IPS-NIHi11 (cell line): ENCODE results near the gene GCNT4.

Experiments used
- DNase-seq: peaks from one replicate; pipeline ENCODE4 v3.0.0; 2012; ENCODE audit warnings: mixed read lengths, low spot score

The GCNT4 gene

DNA sequence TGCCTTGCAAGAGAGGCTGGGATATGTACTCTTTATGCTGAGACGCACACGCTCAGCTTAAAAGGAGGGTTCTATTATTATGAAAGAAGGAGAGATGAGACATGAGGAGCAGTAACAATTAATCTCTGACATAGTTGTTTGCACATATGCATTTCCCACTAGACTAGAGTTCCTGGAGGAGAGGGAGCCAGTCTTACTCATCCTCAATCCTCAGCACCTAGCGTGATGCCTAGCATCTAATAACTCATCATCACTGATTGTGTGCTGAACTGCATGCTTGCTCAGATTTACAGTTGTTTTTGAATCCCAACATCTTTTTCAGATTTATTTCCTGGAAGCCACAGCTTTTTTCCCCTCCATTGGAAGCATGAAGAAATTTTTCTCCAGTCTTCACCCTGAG, 35.5 kb downstream of the GCNT4 start:
- DNase-seq: no peak

DNA sequence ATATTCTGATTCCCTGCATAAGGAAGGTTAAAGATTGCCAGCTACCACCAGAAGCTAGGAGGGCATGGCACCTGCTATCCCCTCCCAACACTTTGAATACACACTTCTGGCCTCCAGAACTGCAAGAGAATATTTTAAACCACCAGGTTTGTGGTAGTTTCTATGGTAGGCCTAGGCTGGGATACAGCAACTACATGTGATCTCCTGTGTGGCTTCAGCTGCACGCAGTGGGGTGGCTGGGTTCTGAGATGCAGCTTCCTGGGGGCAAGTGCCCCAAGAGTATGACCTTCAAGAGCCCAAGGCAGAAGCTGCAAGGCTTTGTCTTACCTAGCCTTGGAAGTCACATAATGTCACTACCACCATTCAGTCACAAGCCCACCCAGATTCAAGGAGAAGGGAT, 39.6 kb downstream of the GCNT4 start:
- no peak for DNase-seq

DNA sequence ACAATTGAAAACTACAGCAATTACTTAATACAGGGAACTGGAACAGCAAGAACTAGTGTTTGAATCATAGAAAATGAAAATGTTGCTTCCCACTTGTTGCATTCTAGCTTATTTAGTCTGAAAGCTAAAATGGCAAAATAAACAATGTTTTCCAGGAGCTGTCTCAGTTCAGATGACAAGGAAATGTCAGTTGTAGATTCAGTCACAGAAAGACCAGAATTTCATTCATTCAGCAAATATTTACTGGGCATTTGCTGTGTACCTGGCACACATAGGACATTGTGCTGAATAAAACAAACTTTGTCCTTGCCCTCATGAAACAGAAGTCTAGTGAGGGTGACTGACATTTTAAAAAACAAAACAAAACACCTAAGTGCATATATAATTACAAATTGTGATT, 41.5 kb downstream of the GCNT4 start:
- DNase-seq: no peak

DNA sequence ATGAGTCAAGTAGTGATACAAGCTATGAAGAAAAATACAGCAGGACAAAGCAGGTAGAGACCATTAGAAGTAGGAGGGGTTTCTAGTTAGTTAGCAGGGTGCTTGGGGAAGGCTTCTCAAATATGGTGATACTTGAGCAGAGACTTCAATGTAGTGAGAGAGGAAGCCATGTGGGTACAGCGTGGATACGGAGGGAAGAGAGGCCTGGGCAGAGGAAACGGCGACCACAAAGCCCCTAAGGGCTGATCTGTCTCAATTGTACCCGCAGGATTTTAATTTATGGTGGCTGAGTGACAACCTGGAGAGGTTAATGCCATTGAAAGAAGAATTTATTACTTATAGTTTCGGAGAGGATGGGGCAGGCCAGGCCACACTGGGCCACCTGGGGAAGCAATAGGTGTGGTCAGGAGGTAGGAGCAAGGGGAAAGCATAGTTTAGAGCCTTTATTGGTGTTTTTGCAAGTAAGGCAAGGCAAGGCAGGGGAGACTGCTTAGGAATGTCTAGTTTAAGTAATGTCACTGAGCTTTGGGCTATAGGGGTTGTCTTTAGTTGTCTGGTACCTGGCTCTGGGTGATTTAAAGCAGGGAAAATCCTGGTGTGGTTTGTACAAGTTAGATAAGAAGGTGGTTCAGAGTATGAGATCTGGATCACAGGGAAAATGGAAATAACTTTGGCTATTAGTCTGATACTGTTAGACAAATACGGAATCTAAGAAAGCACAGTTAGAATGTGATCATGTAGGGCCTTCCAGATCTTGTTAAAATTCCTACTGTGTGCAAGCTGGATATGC, 42.6 kb downstream of the GCNT4 start:
- no peak for DNase-seq

DNA sequence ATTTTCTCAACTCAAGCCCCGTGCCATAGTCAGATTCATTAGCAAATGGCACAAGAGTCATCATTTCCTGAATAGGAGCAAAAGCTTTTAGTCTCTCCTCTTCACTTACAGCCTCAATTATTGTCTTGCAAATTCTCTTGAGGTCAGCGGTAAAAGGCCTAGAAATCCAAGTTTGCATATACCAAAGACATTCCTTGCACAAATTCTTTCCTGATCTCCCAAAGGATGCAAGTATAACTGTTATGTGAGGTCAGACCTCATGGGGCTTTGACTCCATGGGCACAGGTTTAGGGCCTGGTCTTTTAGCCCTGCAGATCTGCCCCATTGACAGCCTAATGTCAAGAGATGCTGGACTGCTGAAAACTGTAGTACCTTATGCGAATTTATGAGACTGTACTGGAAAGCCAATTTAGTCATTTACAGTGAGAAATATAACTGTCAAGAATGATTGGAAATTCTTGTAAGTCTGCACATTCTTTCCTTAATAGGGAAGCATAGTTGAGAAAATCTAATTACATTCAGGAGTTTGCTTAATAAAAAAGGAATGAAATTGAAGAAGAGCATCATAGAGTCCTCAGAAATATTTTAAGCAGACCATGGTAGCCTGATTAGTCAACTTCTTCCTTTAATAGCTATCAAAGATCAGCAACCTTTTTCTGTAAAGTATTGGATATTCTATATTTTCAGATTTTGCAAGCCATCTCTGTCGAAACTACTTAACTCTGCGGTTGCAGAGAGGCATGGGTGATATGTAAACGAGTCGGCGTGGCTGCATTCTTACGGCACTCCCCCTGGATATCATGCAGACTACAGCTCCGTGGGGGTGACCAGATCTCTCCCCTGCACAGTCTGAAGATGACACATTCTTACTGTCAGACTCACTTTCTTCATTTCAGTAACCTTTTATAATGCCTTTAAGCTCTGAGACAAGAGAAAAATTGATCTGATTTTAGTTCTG, 45.2 kb downstream of the GCNT4 start:
- no peak for DNase-seq

DNA sequence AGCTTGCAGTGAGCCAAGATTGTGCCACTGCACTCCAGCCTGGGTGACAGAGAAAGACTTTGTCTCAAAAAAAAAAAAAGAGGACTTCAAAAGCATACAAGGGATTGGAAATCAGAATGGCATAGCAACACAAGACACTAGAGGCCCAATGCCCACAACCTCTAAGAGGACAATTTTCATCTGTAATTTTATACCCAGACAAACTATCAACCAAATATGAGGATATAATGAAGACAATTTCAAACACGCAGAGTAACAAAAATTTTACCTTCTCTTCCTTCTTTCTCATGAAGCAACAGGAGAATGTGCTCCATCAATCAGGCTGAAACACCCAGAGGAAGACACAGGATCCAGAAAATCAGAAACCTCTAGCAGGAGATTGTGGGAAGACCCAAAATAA, 46.8 kb downstream of the GCNT4 start:
- no peak for DNase-seq
